ENCODE data around the gene PHKG1. TPM values are rescaled to one million over a fixed set of nuclear protein-coding genes. Genes with fewer than 3 reads are reported as not detected.
A peak's percentile ranks its signal among the peaks of the same experiment; 100 is the strongest.
"Not testable (repeated sequence)": the region's sequence is repeated elsewhere in the genome, so short reads cannot be mapped to it uniquely, and the experiment has no call there.

The PHKG1 gene
- total RNA-seq: 1 to 10 TPM; 2.4 to 3.0 TPM

DNA sequence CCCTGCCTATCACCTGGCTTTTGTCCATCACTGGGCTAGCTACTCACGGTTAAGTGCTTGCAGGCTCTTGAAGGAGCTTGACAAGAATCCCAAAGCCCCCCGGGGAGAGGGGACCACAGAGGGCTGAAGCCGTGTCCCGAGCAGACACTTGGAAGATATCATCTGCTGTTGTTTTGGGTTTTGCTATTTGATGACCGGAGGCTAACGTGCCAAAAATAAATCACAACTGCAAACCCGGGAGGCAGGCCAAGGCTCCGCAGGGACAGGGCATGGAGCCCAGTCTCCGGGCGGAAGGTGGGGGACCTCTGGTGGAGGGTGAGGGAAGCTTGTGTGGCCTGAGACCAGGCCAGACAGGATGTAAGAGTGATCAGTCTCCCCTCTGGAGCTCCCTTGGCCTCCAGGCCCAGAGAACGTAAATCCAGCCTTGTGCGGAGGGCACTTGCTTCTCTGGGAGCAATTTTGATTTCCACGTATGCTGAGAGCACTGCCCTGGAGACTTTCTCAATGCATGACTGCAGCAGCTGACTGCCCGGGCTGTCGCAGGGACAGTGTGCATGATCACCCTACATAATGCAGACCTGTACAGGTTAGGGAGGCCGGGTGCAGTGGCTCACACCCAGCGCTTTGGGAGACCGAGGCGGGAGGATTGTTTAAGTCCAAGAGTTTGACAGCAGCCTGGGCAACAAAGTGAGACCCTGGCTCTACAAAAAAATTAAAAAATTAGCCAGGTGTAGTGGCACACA is at the start of gene PHKG1:
Gene PHKG1 (minus strand): TSS at position 164 of the 743 bp plus-strand sequence. CDS start 4,011 bp downstream, outside the sequence.
- intact Hi-C loops (cut with micrococcal nuclease): no loop called here
- no peaks in the 10 kb centered on the region for H3K27me3 Mint-ChIP-seq
- no peaks in the 10 kb centered on the region for H3K4me1 Mint-ChIP-seq (ENCODE audit: low read depth)
- H3K27ac Mint-ChIP-seq: no peak within 1 kb of the TSS
- no peaks in the 10 kb centered on the region for H3K9me3 Mint-ChIP-seq
- H3K36me3 Mint-ChIP-seq: peaks cover 4% of the 10 kb centered on the region
- POLR2A ChIA-PET: interaction anchor here (1.3 kb wide), 1 partner anchor 9 kb away, joined by 8 read pairs; no protein-coding TSS in a partner anchor
- no peak within 1 kb of the TSS for H3K4me3 Mint-ChIP-seq
- no peak for DNase-seq
- CTCF ChIA-PET: interaction anchor here (2.5 kb wide), 1 partner anchor 19 kb away, joined by 9 read pairs; no protein-coding TSS in a partner anchor

DNA sequence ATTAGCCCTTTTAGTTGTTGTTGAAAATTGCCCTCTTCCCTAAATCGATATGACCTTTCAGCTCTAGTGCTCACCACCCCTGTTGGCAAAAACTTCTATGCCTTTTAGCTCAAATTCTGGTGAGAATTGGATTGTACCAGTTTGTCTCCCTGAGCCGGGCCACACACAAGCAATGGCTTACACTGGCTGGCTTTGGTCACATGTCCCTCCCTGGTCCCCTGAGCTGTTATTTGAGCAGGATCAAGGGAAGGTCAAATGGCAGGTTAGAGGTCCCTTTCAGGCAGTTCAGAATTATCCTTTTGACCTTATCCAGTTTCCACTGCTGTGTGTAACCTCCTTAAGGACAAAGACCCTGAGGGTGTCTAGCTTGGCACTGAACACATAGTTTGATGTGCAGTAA is 38.3 kb upstream of the PHKG1 start:
- POLR2A ChIA-PET: interaction anchor here (0.7 kb wide), 1 partner anchor 625 kb away, joined by 7 read pairs; no protein-coding TSS in a partner anchor
- H3K36me3 Mint-ChIP-seq; DNase-seq; intact Hi-C loops (cut with micrococcal nuclease); H3K27me3 Mint-ChIP-seq; H3K9me3 Mint-ChIP-seq; H3K4me1 Mint-ChIP-seq (ENCODE audit: low read depth); H3K27ac Mint-ChIP-seq; H3K4me3 Mint-ChIP-seq: not testable (repeated sequence)
- CTCF ChIA-PET: interaction anchor here (0.6 kb wide), 1 partner anchor 597 kb away, joined by 3 read pairs; no protein-coding TSS in a partner anchor

DNA sequence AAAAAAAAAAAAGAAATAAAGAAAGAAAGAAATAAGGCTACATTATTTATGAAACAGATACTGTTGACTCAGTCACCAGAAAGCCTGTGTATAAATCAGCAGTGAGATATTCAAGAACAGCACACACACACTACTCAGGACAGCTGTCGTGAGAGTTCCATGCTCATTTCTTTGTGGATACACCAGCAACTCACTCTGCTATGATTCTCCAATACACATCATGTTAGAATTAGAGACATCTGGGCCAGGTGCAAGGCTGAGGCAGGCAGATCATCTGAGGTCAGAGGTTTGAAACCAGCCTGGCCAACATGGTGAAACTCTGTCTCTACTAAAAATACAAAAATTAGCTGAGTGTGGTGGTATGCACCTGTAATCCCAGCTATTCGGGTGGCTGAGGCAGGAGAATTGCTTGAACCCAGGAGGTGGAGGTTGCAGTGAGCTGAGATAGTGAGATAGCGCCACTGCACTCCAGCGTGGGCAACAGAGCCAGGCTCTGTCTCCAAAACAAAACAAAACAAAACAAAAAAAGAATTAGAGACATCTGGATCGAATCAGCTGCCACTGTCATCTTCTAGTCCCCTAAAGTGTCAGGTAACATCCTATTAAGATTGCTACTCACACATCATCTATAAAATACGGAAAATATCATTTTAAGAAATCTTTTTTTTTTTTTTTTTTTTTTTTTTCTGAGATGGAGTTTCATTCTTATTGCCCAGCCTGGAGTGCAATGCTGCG is 34.7 kb upstream of the PHKG1 start:
- Mint-ChIP-seq H3K4me1 (ENCODE audit: low read depth) (no peaks in the 10 kb centered on the region), H3K27ac (no peak overlapping the region), H3K4me3 (no peak overlapping the region), H3K27me3 (no peaks in the 10 kb centered on the region), H3K36me3 (no peaks in the 10 kb centered on the region), H3K9me3 (no peaks in the 10 kb centered on the region)
- intact Hi-C loops (cut with micrococcal nuclease): no loop called here
- ChIA-PET POLR2A (no interaction called here), CTCF (no interaction called here)
- DNase-seq: no peak

DNA sequence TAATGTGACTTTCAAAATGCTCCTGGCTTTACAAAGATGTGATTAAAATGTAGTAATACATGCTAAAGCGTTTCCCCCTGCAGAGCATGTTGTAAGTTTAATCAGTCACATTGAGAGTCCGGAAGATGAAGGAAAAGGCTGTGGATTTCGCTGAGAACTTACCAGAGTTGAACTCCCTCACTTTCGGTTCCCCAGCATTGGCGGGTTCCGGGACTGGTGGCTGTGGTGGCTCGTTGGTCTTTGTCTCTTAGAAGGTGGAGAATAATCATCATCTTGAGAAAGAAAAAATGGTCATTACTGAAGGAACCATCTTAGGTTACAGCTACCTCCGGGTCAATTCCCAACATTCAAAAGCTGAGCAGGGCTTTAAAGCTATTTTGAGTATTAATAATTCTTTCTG is 33.1 kb upstream of the PHKG1 start:
- intact Hi-C loops (cut with micrococcal nuclease): no loop called here
- Mint-ChIP-seq H3K4me1 (ENCODE audit: low read depth) (no peaks in the 10 kb centered on the region), H3K36me3 (no peaks in the 10 kb centered on the region), H3K27me3 (no peaks in the 10 kb centered on the region), H3K4me3 (no peak overlapping the region), H3K27ac (no peak overlapping the region), H3K9me3 (no peaks in the 10 kb centered on the region)
- CTCF ChIA-PET: no interaction called here
- DNase-seq: no peak
- POLR2A ChIA-PET: no interaction called here

DNA sequence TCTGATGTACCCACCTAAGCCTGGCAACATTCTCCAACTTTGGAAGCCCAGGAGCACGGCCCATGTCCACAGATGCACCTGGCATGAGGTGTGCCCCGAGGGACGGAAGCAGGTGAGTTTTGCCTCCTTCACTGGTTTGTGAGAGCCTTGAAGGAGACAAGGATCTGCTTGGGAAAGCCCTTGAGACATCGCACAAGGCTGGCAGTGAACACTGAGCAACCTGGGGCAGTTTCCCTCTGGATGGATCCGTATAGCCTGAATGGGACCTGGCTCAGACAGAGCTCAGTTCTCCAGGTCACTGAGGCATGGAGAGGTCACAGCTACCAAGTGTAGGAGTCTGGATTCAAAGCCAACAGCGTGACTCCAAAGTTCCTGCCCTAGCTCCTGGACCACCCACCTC is 32.2 kb upstream of the PHKG1 start:
- CTCF ChIA-PET: no interaction called here
- no peak for DNase-seq
- POLR2A ChIA-PET: no interaction called here
- H3K9me3 Mint-ChIP-seq: no peaks in the 10 kb centered on the region
- H3K4me3 Mint-ChIP-seq: no peak overlapping the region
- H3K4me1 Mint-ChIP-seq (ENCODE audit: low read depth): no peaks in the 10 kb centered on the region
- H3K27ac Mint-ChIP-seq: no peak overlapping the region
- H3K27me3 Mint-ChIP-seq: no peaks in the 10 kb centered on the region
- H3K36me3 Mint-ChIP-seq: no peaks in the 10 kb centered on the region
- intact Hi-C loops (cut with micrococcal nuclease): no loop called here

DNA sequence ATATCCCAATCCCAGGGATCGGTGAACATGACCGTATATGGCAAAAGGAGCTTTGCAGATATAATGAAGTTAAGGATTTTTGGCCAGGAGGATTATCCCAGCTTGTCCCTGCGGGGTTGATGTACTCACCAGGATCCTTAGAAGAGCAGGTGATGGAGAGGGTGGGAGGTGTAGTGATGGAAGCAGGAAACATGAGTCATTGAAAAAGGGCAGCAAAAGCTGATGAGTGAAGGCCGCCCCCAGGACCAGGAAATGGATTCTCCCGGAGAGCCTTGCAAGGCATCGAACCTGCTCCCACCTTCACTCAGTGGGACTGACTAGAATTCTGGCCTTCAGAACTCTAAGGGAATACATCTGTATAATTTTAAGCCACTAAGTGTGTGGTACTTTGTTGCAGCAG is 28.7 kb upstream of the PHKG1 start:
- H3K9me3 Mint-ChIP-seq: no peaks in the 10 kb centered on the region
- POLR2A ChIA-PET: no interaction called here
- no peak for DNase-seq
- H3K27ac Mint-ChIP-seq: no peak overlapping the region
- no peaks in the 10 kb centered on the region for H3K4me1 Mint-ChIP-seq (ENCODE audit: low read depth)
- CTCF ChIA-PET: no interaction called here
- H3K36me3 Mint-ChIP-seq: no peaks in the 10 kb centered on the region
- intact Hi-C loops (cut with micrococcal nuclease): no loop called here
- H3K27me3 Mint-ChIP-seq: peaks cover 2% of the 10 kb centered on the region
- no peak overlapping the region for H3K4me3 Mint-ChIP-seq

DNA sequence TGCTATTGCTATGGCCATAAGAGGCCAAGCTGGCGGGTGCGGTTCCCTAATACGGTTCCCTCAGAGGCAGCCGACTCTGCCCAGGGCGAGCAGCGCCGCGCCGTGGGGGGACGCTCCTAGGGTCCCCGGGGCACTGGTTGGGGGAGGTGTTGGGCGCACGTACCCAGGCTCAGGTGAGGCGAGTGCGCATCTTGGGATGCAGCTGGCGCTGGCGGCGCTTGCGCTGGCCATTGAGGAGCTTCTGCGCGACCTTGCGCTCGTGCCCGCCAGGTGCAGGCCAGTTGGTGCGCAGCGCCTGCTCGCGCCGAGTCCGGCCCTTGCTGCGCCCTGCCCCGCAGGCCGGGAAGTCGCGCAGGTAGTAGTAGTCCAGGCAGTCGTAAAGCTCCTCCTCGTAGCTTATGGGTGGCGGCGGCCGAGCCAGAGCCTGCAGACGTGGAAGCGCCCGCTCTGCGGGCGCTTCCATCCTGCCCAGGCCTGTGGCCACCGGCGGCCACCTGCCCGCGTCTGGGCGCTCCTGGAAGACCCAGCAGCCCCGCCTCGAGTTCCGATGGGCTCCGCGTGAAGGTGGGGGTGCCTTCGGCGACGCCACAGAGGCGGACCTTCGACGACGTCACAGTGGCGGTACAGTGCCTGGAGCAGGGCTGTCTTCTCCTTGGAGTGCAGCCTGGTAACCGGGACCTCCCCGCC is 23.2 kb upstream of the PHKG1 start, which contains the start of gene NUPR2:
Gene NUPR2 (minus strand): TSS at position 566 of the 687 bp plus-strand sequence. CDS start 103 bp downstream, at position 463.
- intact Hi-C loops (cut with micrococcal nuclease): no loop called here
- DNase-seq: no peak
- no peaks in the 10 kb centered on the region for H3K36me3 Mint-ChIP-seq
- no peak within 1 kb of the TSS for H3K27ac Mint-ChIP-seq
- peaks cover 12% of the 10 kb centered on the region for H3K27me3 Mint-ChIP-seq
- ChIA-PET POLR2A (no interaction called here), CTCF (no interaction called here)
- H3K4me3 Mint-ChIP-seq: no peak within 1 kb of the TSS
- no peaks in the 10 kb centered on the region for H3K4me1 Mint-ChIP-seq (ENCODE audit: low read depth)
- no peaks in the 10 kb centered on the region for H3K9me3 Mint-ChIP-seq

DNA sequence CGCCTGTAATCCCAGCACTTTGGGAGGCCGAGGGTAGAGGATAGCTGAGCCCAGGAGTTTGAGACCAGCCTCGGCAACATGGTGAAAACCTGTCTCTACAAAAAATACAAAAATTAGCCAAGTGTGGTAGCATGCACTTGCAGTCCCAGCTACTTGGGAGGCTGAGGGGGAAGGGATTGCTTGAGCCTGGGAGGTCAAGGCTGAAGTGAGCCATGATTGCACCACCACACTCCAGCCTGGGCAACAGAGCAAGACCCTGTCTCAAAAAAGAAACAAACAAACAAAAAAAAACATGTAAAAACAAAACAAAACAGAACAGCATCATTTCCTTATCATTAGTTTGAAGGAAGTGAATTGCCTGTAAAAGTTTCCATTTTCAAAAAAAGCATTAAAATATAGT is 19.5 kb upstream of the PHKG1 start:
- CTCF ChIA-PET; intact Hi-C loops (cut with micrococcal nuclease); H3K9me3 Mint-ChIP-seq; H3K4me3 Mint-ChIP-seq; POLR2A ChIA-PET; DNase-seq; H3K36me3 Mint-ChIP-seq; H3K4me1 Mint-ChIP-seq (ENCODE audit: low read depth); H3K27ac Mint-ChIP-seq: not testable (repeated sequence)
- peaks cover 12% of the 10 kb centered on the region for H3K27me3 Mint-ChIP-seq

DNA sequence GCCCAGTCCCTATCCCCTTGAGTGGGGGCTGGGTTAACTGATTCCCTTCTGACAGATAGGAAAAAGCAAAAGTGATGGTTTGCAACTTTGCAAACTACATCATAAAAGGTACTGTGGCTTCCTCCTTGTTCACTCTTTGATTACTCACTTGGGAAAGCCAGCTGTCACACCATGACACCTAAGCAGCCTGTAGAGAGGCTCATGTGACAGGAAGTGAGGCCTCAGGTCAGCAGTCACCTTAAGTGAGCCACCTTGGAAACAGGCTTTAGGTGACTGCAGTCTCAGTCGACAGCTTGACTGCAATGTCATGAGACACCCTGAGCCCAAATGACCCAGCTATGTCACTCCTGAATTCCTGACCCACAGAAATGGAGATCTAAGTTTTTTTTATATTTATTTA is 17.9 kb upstream of the PHKG1 start:
- Mint-ChIP-seq H3K9me3 (no peaks in the 10 kb centered on the region), H3K4me1 (ENCODE audit: low read depth) (peaks cover 20% of the 10 kb centered on the region), H3K36me3 (peaks cover 14% of the 10 kb centered on the region), H3K27ac (no peak overlapping the region), H3K4me3 (no peak overlapping the region), H3K27me3 (peaks cover 4% of the 10 kb centered on the region)
- CTCF ChIA-PET: no interaction called here
- intact Hi-C loops (cut with micrococcal nuclease): no loop called here
- peak; percentile 31 for DNase-seq
- POLR2A ChIA-PET: no interaction called here

DNA sequence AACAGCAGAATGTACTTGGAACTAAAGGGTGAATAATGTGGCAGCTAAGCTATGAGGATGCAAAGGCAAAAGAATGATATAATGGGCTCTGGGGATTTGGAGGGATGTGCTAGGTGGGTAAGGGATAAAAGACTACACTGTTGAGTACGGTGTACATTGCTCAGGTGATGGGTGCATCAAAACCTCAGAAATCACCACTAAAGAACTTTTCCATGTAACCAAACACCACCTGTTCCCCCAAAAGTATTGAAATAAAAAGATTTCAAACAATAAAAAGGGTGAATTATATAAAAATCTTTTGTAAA is 15.2 kb upstream of the PHKG1 start:
- CTCF ChIA-PET: interaction anchor here (0.8 kb wide), 1 partner anchor 466 kb away, joined by 7 read pairs; no protein-coding TSS in a partner anchor
- H3K27me3 Mint-ChIP-seq: no peaks in the 10 kb centered on the region

DNA sequence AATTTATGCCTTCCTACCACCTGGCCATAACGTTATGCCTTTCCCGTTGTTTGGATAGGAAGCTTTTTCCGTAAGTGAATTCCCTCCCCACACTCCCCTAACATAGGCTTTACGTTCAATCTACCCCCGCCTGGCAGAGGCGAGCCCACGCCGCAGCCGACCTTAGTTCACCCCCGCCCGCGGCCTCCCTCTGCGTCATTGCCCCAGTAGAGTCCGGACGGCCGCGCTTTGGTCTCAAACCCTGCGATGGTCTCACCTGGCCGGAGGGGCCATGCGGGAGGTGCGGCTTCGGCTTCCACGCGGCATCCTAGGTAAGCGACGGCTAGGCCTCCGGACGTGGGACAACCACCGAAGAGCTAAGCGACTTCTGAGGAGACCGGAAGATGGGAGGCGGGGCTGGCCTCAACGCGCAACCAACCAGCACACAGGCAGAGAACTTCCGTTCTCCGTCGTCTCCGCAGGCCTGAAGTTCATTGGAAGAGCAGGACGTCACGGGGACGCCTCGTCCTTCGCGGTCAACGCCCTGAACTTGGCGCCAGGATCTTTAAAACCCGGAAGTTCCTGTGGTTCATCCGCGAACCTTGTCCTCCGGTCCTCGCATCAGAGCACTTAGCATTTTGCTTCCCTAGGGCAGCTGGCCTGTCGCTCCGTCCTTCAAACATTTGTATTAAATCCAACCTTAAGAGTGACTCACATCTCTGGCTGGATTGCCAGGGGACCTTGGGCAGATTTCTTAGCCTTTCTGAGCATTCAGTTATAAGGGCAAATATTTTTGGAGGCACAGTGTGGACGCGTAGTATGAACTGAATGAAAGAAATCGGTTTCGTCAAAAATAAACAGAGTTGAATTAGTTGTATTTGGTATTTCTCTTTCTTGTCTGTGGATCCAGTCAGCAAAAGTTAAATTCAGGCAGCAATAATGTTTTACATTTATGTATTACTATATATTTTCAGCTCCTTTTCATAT is 13.6 kb upstream of the PHKG1 start, which contains the start of gene CHCHD2:
Gene CHCHD2 (minus strand): TSS at position 369 of the 966 bp plus-strand sequence. CDS start 63 bp downstream, at position 306.
- DNase-seq: peak; percentile 97
- H3K27me3 Mint-ChIP-seq: no peaks in the 10 kb centered on the region
- intact Hi-C loops (cut with micrococcal nuclease): loop anchor here (1.0 to 5.0 kb wide), 6 partner anchors 42 to 1348 kb away; partner anchors contain the start of genes CCT6A, MRPS17, PSPH and SEC61G
- peak within 1 kb of the TSS; percentile 94 for H3K27ac Mint-ChIP-seq
- peaks cover 30% of the 10 kb centered on the region for H3K4me1 Mint-ChIP-seq (ENCODE audit: low read depth)
- POLR2A ChIA-PET: interaction anchor here (0.7 to 2.3 kb wide), 4 partner anchors 42 to 1347 kb away, joined by 3 to 12 read pairs (median 4); partner anchors contain the start of genes CCT6A, PSPH and SEC61G
- H3K4me3 Mint-ChIP-seq: peak within 1 kb of the TSS; percentile 97
- H3K9me3 Mint-ChIP-seq: no peaks in the 10 kb centered on the region
- CTCF ChIA-PET: interaction anchor here (0.5 to 3.0 kb wide), 4 partner anchors 32 to 798 kb away, joined by 3 to 11 read pairs (median 5); no protein-coding TSS in a partner anchor
- H3K36me3 Mint-ChIP-seq: peaks cover 30% of the 10 kb centered on the region

More for the DNA sequence above, 15.2 kb upstream of the PHKG1 start:
- DNase-seq: no peak
- Mint-ChIP-seq H3K4me3 (peak overlapping the region; percentile 97), H3K36me3 (peaks cover 25% of the 10 kb centered on the region), H3K9me3 (no peaks in the 10 kb centered on the region), H3K27ac (peak overlapping the region; percentile 63), H3K4me1 (ENCODE audit: low read depth) (peaks cover 30% of the 10 kb centered on the region)
- intact Hi-C loops (cut with micrococcal nuclease): loop anchor here (2.0 to 5.0 kb wide), 2 partner anchors 536 to 1349 kb away; partner anchors contain the start of genes SEC61G and VOPP1
- POLR2A ChIA-PET: no interaction called here
